ENCODE results near the gene STK4.

STK4 gene

DNA sequence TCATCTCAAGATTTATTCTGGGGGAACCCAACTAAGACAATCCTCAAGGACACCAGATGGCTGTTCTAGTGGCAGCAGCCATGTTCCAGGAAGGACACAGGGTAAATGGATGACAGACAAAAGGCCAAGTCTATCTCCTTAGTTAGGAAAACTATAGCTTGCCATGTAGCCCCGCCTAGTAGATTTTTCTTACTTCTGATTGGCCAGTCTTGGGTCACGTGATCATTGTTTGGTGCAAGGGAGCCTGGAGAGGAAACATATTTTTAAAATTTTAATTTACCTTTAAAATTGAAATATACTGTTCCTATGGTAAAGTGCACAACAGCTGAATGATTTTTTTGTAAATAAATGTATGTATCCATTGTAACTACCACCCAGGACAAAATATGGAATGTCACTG is 139.0 kb downstream of the STK4 start:
- in situ Hi-C loops (cut with HindIII; ENCODE audit: low sequenced_read_pairs), result no loop called here

- in situ Hi-C loops (cut with HindIII; ENCODE audit: low sequenced_read_pairs), result no loop called here
These were observed 143.3 kb downstream of the STK4 start for GRCh38 chr20:45109634-45110033.

DNA sequence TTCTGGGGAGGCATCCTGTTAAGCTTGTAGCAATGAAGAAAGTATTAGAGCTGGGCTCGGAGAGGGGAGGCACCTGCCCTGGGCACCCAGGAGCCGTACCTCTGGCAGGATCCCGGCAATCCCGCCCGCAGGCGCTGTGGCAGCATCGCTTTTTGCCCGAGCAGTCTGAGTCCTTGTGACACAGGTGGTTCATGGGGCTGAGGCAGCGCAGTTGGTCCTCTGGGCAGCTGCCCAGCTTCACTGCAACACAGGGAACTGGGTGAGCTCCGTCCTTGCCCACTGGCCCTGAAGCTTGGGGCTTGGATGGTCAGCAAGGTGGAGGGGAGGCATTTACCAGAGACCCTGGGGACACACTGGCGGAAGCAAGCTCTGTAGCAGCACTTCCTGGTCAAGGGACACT is 144.0 kb downstream of the STK4 start:
- in situ Hi-C loops (cut with HindIII; ENCODE audit: low sequenced_read_pairs), result no loop called here

DNA sequence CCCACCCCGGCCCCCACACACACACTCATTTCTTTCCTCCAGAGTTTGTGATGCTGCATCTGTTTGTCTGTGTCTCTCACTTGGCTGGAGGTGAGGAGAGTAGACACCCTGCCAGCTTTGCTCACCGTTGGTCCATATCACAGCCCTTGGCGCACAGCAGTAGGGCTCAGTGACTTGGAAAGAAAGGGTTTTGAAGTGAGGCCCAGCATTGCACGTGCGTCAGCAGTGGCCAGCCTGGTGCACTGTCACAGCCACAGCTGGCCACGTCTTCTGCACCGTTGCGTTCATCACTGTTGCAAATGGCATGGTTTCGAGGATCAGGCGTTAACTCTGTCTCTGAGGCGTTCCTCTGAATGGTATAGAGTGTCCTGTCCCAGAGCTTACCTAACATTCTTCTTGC is 145.0 kb downstream of the STK4 start:
- in situ Hi-C loops (cut with HindIII; ENCODE audit: low sequenced_read_pairs), result no loop called here

DNA sequence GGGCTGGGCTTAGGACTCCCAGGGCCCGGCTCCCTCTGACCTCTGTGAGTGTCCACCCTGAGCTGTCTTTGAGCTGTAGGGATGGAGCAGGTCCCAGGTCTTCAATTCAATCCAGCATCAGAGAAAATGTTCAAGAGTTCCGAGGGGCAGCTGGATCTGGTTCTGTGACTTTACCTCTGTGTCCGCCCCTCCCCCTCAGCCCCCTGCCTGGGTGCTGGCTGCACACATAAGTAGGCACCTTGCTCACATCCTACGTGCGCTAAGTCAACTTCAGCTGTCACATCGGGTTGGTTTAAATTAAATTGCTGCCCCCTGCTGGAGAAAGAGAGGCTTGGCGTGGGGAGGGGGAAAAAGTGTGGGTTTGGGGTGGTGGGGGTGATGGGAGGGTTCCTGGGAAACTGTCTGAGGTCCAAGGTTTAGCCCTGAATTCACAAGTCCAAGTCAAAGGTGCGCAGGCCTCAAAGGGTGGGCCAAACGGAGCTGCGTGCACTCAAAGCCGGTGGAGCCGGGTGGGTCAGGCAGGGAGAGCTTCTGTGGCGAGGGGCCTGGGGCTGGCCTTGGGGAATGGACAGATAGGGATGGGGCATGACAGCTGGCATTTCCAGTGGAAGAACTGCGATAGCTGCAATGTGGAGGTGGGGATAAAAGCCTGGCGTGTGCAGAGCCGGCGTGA is 145.6 kb downstream of the STK4 start:
- in situ Hi-C loops (cut with HindIII; ENCODE audit: low sequenced_read_pairs), result no loop called here

GRCh38 chr20:45112754-45113153 is 146.4 kb downstream of the STK4 start:
- in situ Hi-C loops (cut with HindIII; ENCODE audit: low sequenced_read_pairs), result no loop called here

DNA sequence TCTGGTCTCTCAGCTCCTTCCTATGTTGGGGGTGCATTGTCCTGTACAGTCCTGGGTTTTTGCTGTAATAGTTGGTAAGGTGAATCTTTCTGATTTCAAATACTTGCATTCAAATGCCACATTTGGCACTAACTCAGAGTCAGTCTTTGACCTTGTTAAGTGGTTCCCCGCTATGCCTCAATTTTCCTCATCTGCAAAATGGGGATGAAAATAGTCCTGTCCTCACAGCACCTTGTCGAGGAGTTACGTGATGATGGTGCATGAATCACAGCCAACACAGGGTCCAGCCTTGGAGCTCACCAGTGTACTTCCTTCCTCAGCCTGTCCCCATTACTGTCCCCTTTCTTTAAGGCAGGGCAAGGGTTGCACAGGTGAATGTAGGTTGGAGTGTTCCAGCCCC is 147.6 kb downstream of the STK4 start:
- in situ Hi-C loops (cut with HindIII; ENCODE audit: low sequenced_read_pairs), result no loop called here

DNA sequence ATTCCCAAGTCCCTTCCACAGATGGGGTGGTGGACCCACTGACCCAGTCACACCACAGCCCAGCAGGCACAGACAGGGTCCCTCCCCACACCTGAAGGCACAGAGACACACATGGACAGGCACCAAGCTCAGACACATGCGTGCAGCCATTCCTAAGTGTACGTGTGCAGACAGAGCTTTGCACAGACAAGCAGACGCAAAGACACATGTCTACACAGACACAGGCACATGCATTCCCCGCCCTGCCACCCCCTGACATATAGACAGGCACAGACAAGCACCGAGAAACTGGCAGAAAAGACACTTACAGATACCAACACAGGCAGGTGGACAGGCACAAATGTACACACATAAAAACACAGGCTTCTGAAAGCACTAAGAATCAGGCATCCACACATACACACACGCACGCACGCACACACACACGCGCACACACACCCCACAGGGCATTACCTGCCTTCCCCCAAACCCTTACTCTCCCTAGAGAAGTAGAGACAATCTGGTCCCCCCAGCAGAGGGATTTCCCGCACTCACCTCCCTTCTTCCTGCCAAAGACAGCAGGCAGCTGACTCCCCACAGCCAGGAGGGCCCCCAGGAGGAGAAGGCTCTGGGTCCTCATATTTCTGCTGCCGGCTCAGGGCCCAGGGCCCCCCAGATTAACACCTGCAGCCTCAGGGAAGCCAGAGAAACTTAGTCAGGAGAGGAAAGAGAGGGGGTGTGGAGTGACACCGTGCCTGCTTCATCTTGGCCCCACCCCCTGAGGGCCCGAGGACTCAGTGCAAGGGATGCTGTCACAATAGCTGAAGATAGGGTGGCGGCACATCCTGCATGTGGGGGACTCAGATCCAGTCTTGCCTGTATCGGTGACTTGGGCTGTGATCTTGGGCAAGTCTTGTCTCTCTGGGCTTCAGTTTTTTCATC is 148.4 kb downstream of the STK4 start, which contains the start of gene WFDC5:
Gene WFDC5 (minus strand): TSS at position 710 of the 921 bp plus-strand sequence. CDS start 91 bp downstream, at position 619.
- in situ Hi-C loops (cut with HindIII; ENCODE audit: low sequenced_read_pairs), result no loop called here

DNA sequence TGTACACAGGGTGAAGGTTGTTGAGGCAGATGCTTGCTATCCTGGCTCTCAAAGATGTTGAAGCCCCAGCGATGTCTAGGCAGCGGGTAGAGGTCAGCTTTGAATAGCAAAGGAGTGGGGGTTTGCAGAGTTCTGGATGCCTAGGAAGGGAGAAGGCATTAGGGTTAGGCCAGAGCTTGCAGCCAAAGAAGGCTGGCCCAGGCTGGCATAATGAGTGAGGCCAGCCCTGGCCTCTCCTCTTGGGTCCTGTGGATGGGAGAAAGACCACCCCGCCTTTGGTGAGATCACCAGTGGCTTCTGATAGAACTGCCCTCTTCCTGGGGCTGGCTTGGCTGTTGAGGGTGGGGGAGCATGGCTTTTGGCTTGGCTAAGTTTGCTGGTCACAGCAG is 149.1 kb downstream of the STK4 start:
- in situ Hi-C loops (cut with HindIII; ENCODE audit: low sequenced_read_pairs), result no loop called here

GRCh38 chr20:45115829-45116228 is 149.5 kb downstream of the STK4 start:
- in situ Hi-C loops (cut with HindIII; ENCODE audit: low sequenced_read_pairs), result no loop called here

GRCh38 chr20:45117581-45117980 is 151.3 kb downstream of the STK4 start:
- in situ Hi-C loops (cut with HindIII; ENCODE audit: low sequenced_read_pairs), result no loop called here

DNA sequence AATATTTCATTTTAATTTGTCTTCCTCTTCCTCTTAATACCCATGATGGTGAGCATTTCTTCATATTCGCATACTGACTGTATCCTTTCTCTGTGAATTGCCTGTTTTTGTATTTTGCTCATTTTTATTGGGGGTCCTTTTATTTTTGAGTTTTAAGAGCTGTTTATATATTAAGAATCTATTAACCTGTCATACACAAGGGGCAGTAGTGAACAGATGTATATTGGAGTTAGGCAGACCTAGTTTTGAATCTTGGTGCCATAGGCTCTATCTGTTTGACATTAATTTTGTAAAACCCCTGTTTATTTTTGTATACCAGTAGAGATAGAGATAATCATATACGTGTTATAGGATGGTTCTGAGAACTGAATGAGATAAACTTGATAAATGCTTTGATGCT is 151.7 kb downstream of the STK4 start:
- in situ Hi-C loops (cut with HindIII; ENCODE audit: low sequenced_read_pairs), result no loop called here

- in situ Hi-C loops (cut with HindIII; ENCODE audit: low sequenced_read_pairs), result no loop called here
These were observed 153.4 kb downstream of the STK4 start for GRCh38 chr20:45119556-45120266.

GRCh38 chr20:45121388-45121787 is 155.1 kb downstream of the STK4 start:
- in situ Hi-C loops (cut with HindIII; ENCODE audit: low sequenced_read_pairs), result no loop called here

- in situ Hi-C loops (cut with HindIII; ENCODE audit: low sequenced_read_pairs), result no loop called here
These were observed 158.1 kb downstream of the STK4 start, which contains the start of gene WFDC12 for GRCh38 chr20:45124365-45124764. TSS of gene WFDC12 (minus strand) at chr20:45124465. CDS start at chr20:45124447, 18 bp downstream.

GRCh38 chr20:45128099-45128498 is 161.8 kb downstream of the STK4 start:
- in situ Hi-C loops (cut with HindIII; ENCODE audit: low sequenced_read_pairs), result no loop called here

Data from endothelial cell of hepatic sinusoid (primary cell).